ENCODE results near the gene UBE2O. TPM values are rescaled to one million over a fixed set of nuclear protein-coding genes. Genes with fewer than 3 reads are reported as not detected.

UBE2O gene
- total RNA-seq, 2 donors from 2014 or later = 45.4 to 46.5 TPM

- TF ChIP-seq CTCF (conservative IDR thresholded peaks at IDR 0.05) = no peak
- WGBS, 2 experiments (ENCODE audit: insufficient coverage in 1 of 2, insufficient read length in 1 of 2) = 1 to 2% methylated on average over 12 to 80 of the region's 80 CpGs
- Mint-ChIP-seq H3K4me1 (peaks cover 1% of the 10 kb centered on the region), H3K27me3 (ENCODE audit: insufficient read depth) (peaks cover 41% of the 10 kb centered on the region), H3K36me3 (ENCODE audit: low read depth) (peaks cover 2% of the 10 kb centered on the region), H3K4me3 (peak overlapping the region; percentile 73), H3K9me3 (no peaks in the 10 kb centered on the region), H3K27ac (peak overlapping the region; percentile 84)
- H3K36me3 ChIP-seq (ENCODE audit: control insufficient read depth, insufficient read depth, low read length) = no peaks in the 10 kb centered on the region
- DNase-seq = peak; percentile 94
- H3K4me3 ChIP-seq (ENCODE audit: low read length) = peak overlapping the region; percentile 82
- peak overlapping the region; percentile 5 for H3K9ac ChIP-seq (ENCODE audit: extremely low read depth, low read length, poor library complexity, severe bottlenecking)
- H3K9me3 ChIP-seq (ENCODE audit: control insufficient read depth, low read length) = no peaks in the 10 kb centered on the region
- H3K27ac ChIP-seq (ENCODE audit: low read depth, low read length) = peak overlapping the region; percentile 68
- no peaks in the 10 kb centered on the region for H3K4me1 ChIP-seq (ENCODE audit: control insufficient read depth, insufficient read depth, low read length)
- peaks cover 35% of the 10 kb centered on the region for H3K27me3 ChIP-seq (ENCODE audit: control insufficient read depth, insufficient read depth, low read length, poor library complexity, severe bottlenecking)
Measured at GRCh38 chr17:76382803-76383545, 70.0 kb downstream of the UBE2O start.

GRCh38 chr17:76382351-76382802, 70.6 kb downstream of the UBE2O start:
- Histone ChIP-seq H3K36me3 (ENCODE audit: control insufficient read depth, insufficient read depth, low read length) (no peaks in the 10 kb centered on the region), H3K27ac (ENCODE audit: low read depth, low read length) (peak overlapping the region; percentile 68), H3K27me3 (ENCODE audit: control insufficient read depth, insufficient read depth, low read length, poor library complexity, severe bottlenecking) (peaks cover 35% of the 10 kb centered on the region), H3K9ac (ENCODE audit: extremely low read depth, low read length, poor library complexity, severe bottlenecking) (peak overlapping the region; percentile 5), H3K4me3 (ENCODE audit: low read length) (peak overlapping the region; percentile 82), H3K9me3 (ENCODE audit: control insufficient read depth, low read length) (no peaks in the 10 kb centered on the region), H3K4me1 (ENCODE audit: control insufficient read depth, insufficient read depth, low read length) (no peaks in the 10 kb centered on the region)
- Mint-ChIP-seq H3K4me3 (peak overlapping the region; percentile 73), H3K9me3 (no peaks in the 10 kb centered on the region), H3K27ac (peak overlapping the region; percentile 84), H3K27me3 (ENCODE audit: insufficient read depth) (peaks cover 43% of the 10 kb centered on the region), H3K36me3 (ENCODE audit: low read depth) (no peaks in the 10 kb centered on the region), H3K4me1 (peaks cover 1% of the 10 kb centered on the region)
- 10 to 11% methylated on average over 2 to 21 of the region's 21 CpGs for WGBS, 2 experiments (ENCODE audit: insufficient coverage in 1 of 2, insufficient read length in 1 of 2)
- DNase-seq = peak; percentile 92
- no peak for TF ChIP-seq CTCF (conservative IDR thresholded peaks at IDR 0.05)

GRCh38 chr17:76381633-76382350, 71.2 kb downstream of the UBE2O start:
- H3K27me3 ChIP-seq (ENCODE audit: control insufficient read depth, insufficient read depth, low read length, poor library complexity, severe bottlenecking) = peaks cover 35% of the 10 kb centered on the region
- H3K9ac ChIP-seq (ENCODE audit: extremely low read depth, low read length, poor library complexity, severe bottlenecking) = no peak overlapping the region
- H3K27ac Mint-ChIP-seq = no peak overlapping the region
- no peaks in the 10 kb centered on the region for H3K4me1 ChIP-seq (ENCODE audit: control insufficient read depth, insufficient read depth, low read length)
- no peak for TF ChIP-seq CTCF (conservative IDR thresholded peaks at IDR 0.05)
- H3K36me3 Mint-ChIP-seq (ENCODE audit: low read depth) = no peaks in the 10 kb centered on the region
- H3K4me3 ChIP-seq (ENCODE audit: low read length) = no peak overlapping the region
- 58 to 79% methylated on average over 13 to 19 of the region's 19 CpGs for WGBS, 2 experiments (ENCODE audit: insufficient coverage in 1 of 2, insufficient read length in 1 of 2)
- H3K9me3 Mint-ChIP-seq = no peaks in the 10 kb centered on the region
- H3K9me3 ChIP-seq (ENCODE audit: control insufficient read depth, low read length) = no peaks in the 10 kb centered on the region
- H3K4me1 Mint-ChIP-seq = peaks cover 1% of the 10 kb centered on the region
- H3K27ac ChIP-seq (ENCODE audit: low read depth, low read length) = peak overlapping the region; percentile 85
- H3K36me3 ChIP-seq (ENCODE audit: control insufficient read depth, insufficient read depth, low read length) = no peaks in the 10 kb centered on the region
- peaks cover 38% of the 10 kb centered on the region for H3K27me3 Mint-ChIP-seq (ENCODE audit: insufficient read depth)
- peak; percentile 71 for DNase-seq
- H3K4me3 Mint-ChIP-seq = peak overlapping the region; percentile 73

All from endodermal cell (in vitro differentiated cells).